WTC11 (cell line): ENCODE results near the gene MYL9.

Experiments used
- ESRRA ChIP-seq: sonication (generic); formaldehyde crosslinking; IDR thresholded peaks from 2 replicates; pipeline ENCODE4 v1.8.1; 2022; ENCODE audit warnings: mild to moderate bottlenecking, missing genetic modification reagents, borderline replicate concordance
- FOXJ3 ChIP-seq: sonication (generic); formaldehyde crosslinking; IDR thresholded peaks from 2 replicates; pipeline ENCODE4 v1.9.0; 2021; ENCODE audit warnings: missing genetic modification reagents, mild to moderate bottlenecking, borderline replicate concordance
- GRHL2 ChIP-seq: fragments of 250-450 bp; sonication (Bioruptor Pico); IDR thresholded peaks from 2 replicates; pipeline ENCODE4 v1.8.0; 2022; ENCODE audit warnings: mild to moderate bottlenecking, moderate library complexity; ENCODE audit not compliant: insufficient replicate concordance, severe bottlenecking
- MYBL2 ChIP-seq: sonication (generic); formaldehyde crosslinking; IDR thresholded peaks from 2 replicates; pipeline ENCODE4 v1.8.1; 2023; ENCODE audit warnings: mild to moderate bottlenecking, moderate library complexity, missing genetic modification reagents
- NFYB ChIP-seq: sonication (generic); formaldehyde crosslinking; conservative IDR thresholded peaks from 2 replicates; pipeline ENCODE4 v1.8.0; 2022; ENCODE audit warnings: low read depth, missing genetic modification reagents
- TEAD4 ChIP-seq: sonication (generic); formaldehyde crosslinking; IDR thresholded peaks from 2 replicates; pipeline ENCODE4 v1.8.0; 2022; ENCODE audit warnings: mild to moderate bottlenecking, missing genetic modification reagents
- ZNF219 ChIP-seq: sonication (generic); formaldehyde crosslinking; IDR thresholded peaks from 2 replicates; pipeline ENCODE4 v1.8.0; 2023; ENCODE audit warnings: missing genetic modification reagents, mild to moderate bottlenecking, borderline replicate concordance
- TF ChIP-seq, protein P1 (sequence below): fragments of 200-600 bp; IDR thresholded peaks from 2 replicates; pipeline ENCODE4 v1.8.0; 2022; ENCODE audit warnings: antibody characterized with exemption
- TF ChIP-seq, protein P2 (sequence below): sonication (generic); formaldehyde crosslinking; IDR thresholded peaks from 2 replicates; pipeline ENCODE4 v1.8.1; 2022; ENCODE audit warnings: mild to moderate bottlenecking, moderate library complexity, missing genetic modification reagents
- TF ChIP-seq, protein P3 (sequence below): sonication (generic); formaldehyde crosslinking; IDR thresholded peaks from 2 replicates; pipeline ENCODE4 v1.8.1; 2023; ENCODE audit warnings: mild to moderate bottlenecking, moderate library complexity, missing genetic modification reagents
- TF ChIP-seq, protein P4 (sequence below): sonication (generic); formaldehyde crosslinking; IDR thresholded peaks from 2 replicates; pipeline ENCODE4 v1.8.1; 2023; ENCODE audit warnings: mild to moderate bottlenecking, missing genetic modification reagents
- TF ChIP-seq, protein P5 (sequence below): sonication (generic); formaldehyde crosslinking; IDR thresholded peaks from 2 replicates; pipeline ENCODE4 v1.8.0; 2022; ENCODE audit warnings: mild to moderate bottlenecking, missing genetic modification reagents
- TF ChIP-seq, protein P6 (sequence below): sonication (generic); formaldehyde crosslinking; IDR thresholded peaks from 2 replicates; pipeline ENCODE4 v1.8.0; 2022; ENCODE audit warnings: missing genetic modification reagents
- TF ChIP-seq, protein P7 (sequence below): sonication (generic); formaldehyde crosslinking; IDR thresholded peaks from 2 replicates; pipeline ENCODE4 v1.8.1; 2023; ENCODE audit warnings: mild to moderate bottlenecking, missing genetic modification reagents, moderate library complexity

DNA sequence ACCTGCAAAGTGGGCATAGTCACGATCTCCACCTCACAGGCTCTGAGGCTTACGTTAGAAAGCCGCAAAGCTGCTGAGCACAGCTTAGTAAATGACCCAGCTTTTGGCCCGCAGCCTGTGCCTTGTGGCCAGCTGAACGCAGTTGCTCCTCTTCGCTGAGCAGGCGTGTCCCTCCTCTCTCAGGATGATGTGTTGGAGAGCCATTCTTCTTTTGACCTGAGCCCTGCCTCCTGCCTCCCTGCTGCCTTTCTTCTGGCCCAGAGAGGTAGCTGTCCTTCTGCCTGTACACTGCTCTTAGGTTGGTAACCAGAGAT lies 47.6 kb upstream of the MYL9 start:
- no peak for TF ChIP-seq ESRRA (CRISPR knock-in tag)
- TF ChIP-seq, protein P1, sequence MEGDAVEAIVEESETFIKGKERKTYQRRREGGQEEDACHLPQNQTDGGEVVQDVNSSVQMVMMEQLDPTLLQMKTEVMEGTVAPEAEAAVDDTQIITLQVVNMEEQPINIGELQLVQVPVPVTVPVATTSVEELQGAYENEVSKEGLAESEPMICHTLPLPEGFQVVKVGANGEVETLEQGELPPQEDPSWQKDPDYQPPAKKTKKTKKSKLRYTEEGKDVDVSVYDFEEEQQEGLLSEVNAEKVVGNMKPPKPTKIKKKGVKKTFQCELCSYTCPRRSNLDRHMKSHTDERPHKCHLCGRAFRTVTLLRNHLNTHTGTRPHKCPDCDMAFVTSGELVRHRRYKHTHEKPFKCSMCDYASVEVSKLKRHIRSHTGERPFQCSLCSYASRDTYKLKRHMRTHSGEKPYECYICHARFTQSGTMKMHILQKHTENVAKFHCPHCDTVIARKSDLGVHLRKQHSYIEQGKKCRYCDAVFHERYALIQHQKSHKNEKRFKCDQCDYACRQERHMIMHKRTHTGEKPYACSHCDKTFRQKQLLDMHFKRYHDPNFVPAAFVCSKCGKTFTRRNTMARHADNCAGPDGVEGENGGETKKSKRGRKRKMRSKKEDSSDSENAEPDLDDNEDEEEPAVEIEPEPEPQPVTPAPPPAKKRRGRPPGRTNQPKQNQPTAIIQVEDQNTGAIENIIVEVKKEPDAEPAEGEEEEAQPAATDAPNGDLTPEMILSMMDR, result no peak
- TF ChIP-seq, protein P2, sequence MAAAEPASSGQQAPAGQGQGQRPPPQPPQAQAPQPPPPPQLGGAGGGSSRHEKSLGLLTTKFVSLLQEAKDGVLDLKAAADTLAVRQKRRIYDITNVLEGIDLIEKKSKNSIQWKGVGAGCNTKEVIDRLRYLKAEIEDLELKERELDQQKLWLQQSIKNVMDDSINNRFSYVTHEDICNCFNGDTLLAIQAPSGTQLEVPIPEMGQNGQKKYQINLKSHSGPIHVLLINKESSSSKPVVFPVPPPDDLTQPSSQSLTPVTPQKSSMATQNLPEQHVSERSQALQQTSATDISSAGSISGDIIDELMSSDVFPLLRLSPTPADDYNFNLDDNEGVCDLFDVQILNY, result no peak
- no peak for TF ChIP-seq GRHL2 (CRISPR knock-in tag)
- TF ChIP-seq, protein P3, sequence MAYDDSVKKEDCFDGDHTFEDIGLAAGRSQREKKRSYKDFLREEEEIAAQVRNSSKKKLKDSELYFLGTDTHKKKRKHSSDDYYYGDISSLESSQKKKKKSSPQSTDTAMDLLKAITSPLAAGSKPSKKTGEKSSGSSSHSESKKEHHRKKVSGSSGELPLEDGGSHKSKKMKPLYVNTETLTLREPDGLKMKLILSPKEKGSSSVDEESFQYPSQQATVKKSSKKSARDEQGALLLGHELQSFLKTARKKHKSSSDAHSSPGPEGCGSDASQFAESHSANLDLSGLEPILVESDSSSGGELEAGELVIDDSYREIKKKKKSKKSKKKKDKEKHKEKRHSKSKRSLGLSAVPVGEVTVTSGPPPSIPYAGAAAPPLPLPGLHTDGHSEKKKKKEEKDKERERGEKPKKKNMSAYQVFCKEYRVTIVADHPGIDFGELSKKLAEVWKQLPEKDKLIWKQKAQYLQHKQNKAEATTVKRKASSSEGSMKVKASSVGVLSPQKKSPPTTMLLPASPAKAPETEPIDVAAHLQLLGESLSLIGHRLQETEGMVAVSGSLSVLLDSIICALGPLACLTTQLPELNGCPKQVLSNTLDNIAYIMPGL, result no peak
- TF ChIP-seq, protein P4, sequence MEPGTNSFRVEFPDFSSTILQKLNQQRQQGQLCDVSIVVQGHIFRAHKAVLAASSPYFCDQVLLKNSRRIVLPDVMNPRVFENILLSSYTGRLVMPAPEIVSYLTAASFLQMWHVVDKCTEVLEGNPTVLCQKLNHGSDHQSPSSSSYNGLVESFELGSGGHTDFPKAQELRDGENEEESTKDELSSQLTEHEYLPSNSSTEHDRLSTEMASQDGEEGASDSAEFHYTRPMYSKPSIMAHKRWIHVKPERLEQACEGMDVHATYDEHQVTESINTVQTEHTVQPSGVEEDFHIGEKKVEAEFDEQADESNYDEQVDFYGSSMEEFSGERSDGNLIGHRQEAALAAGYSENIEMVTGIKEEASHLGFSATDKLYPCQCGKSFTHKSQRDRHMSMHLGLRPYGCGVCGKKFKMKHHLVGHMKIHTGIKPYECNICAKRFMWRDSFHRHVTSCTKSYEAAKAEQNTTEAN (CRISPR knock-in tag), result no peak
- no peak for TF ChIP-seq NFYB (CRISPR knock-in tag)
- TF ChIP-seq TEAD4 (CRISPR knock-in tag), result no peak
- no peak for TF ChIP-seq ZNF219
- TF ChIP-seq, protein P5, sequence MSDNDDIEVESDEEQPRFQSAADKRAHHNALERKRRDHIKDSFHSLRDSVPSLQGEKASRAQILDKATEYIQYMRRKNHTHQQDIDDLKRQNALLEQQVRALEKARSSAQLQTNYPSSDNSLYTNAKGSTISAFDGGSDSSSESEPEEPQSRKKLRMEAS (CRISPR knock-in tag), result no peak
- TF ChIP-seq, protein P6, sequence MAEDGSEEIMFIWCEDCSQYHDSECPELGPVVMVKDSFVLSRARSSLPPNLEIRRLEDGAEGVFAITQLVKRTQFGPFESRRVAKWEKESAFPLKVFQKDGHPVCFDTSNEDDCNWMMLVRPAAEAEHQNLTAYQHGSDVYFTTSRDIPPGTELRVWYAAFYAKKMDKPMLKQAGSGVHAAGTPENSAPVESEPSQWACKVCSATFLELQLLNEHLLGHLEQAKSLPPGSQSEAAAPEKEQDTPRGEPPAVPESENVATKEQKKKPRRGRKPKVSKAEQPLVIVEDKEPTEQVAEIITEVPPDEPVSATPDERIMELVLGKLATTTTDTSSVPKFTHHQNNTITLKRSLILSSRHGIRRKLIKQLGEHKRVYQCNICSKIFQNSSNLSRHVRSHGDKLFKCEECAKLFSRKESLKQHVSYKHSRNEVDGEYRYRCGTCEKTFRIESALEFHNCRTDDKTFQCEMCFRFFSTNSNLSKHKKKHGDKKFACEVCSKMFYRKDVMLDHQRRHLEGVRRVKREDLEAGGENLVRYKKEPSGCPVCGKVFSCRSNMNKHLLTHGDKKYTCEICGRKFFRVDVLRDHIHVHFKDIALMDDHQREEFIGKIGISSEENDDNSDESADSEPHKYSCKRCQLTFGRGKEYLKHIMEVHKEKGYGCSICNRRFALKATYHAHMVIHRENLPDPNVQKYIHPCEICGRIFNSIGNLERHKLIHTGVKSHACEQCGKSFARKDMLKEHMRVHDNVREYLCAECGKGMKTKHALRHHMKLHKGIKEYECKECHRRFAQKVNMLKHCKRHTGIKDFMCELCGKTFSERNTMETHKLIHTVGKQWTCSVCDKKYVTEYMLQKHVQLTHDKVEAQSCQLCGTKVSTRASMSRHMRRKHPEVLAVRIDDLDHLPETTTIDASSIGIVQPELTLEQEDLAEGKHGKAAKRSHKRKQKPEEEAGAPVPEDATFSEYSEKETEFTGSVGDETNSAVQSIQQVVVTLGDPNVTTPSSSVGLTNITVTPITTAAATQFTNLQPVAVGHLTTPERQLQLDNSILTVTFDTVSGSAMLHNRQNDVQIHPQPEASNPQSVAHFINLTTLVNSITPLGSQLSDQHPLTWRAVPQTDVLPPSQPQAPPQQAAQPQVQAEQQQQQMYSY, result no peak
- no peak for TF ChIP-seq MYBL2
- TF ChIP-seq, protein P7, sequence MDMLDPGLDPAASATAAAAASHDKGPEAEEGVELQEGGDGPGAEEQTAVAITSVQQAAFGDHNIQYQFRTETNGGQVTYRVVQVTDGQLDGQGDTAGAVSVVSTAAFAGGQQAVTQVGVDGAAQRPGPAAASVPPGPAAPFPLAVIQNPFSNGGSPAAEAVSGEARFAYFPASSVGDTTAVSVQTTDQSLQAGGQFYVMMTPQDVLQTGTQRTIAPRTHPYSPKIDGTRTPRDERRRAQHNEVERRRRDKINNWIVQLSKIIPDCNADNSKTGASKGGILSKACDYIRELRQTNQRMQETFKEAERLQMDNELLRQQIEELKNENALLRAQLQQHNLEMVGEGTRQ (CRISPR knock-in tag), result no peak
- no peak for TF ChIP-seq FOXJ3
